OCI-LY7 (cell line): ENCODE results near the gene AMPD2. TPM values are rescaled to one million over a fixed set of nuclear protein-coding genes. Genes with fewer than 3 reads are reported as not detected.
"Not testable (repeated sequence)": the region's sequence is repeated elsewhere in the genome, so short reads cannot be mapped to it uniquely, and the experiment has no call there.

Source experiments
- BruUV-seq: library from RNA; stranded (reverse); fragments of 400-500 nt; replicated peaks from 2 replicates; lab custom pipeline; 2021; lab: Mats Ljungman, UMichigan
- CTCF ChIA-PET: fragments of 300-600 bp; sonication (Branson Sonifier 250); formaldehyde crosslinking; loops from one replicate; lab custom pipeline; 2022; ENCODE audit warnings: antibody characterized with exemption; ENCODE audit not compliant: unreplicated experiment; lab: Charles Lee
- POLR2A ChIA-PET: fragments of 300-600 bp; sonication (Branson Sonifier 250); formaldehyde crosslinking; loops from one replicate; lab custom pipeline; 2022; ENCODE audit warnings: antibody characterized with exemption; lab: Charles Lee
- DNase-seq: peaks from one replicate; pipeline ENCODE4 v3.0.0-alpha.2; 2015; ENCODE audit warnings: low spot score
- H2AFZ ChIP-seq: fragments of 200-600 bp; sonication (generic), shearing (Covaris generic); 2 replicates; pipeline ENCODE4 v1.6.1; 2014; ENCODE audit warnings: mild to moderate bottlenecking, antibody characterized with exemption, low read length, moderate library complexity
- H3K27ac ChIP-seq: fragments of 200-600 bp; sonication (generic); 2 replicates; pipeline ENCODE4 v1.5.1; 2014; ENCODE audit warnings: mixed run types, low read depth, mild to moderate bottlenecking, moderate library complexity, low read length, inconsistent platforms; ENCODE audit not compliant: poor library complexity, severe bottlenecking
- H3K36me3 ChIP-seq: fragments of 200-600 bp; sonication (generic); 2 replicates; pipeline ENCODE4 v1.6.1; 2014; ENCODE audit warnings: mild to moderate bottlenecking, antibody characterized with exemption, low read length, moderate library complexity, mixed read lengths; ENCODE audit not compliant: insufficient read depth
- H3K4me1 ChIP-seq: fragments of 200-600 bp; sonication (generic); 2 replicates; pipeline ENCODE4 v1.5.1; 2014; ENCODE audit warnings: mild to moderate bottlenecking, low read length; ENCODE audit not compliant: insufficient read depth, poor library complexity, severe bottlenecking
- H3K4me2 ChIP-seq: fragments of 200-600 bp; sonication (generic); 2 replicates; pipeline ENCODE4 v1.6.1; 2014; ENCODE audit warnings: mild to moderate bottlenecking, low read length
- H3K4me3 ChIP-seq: fragments of 200-600 bp; sonication (generic); 2 replicates; pipeline ENCODE4 v1.5.1; 2014; ENCODE audit warnings: mild to moderate bottlenecking, low read depth, low read length; ENCODE audit not compliant: poor library complexity, severe bottlenecking
- H3K79me2 ChIP-seq: fragments of 200-600 bp; sonication (generic); 2 replicates; pipeline ENCODE4 v1.6.1; 2016; ENCODE audit warnings: low read depth, mild to moderate bottlenecking, low read length, moderate library complexity, mixed read lengths; ENCODE audit not compliant: insufficient read depth
- H3K9me2 ChIP-seq: fragments of 200-600 bp; sonication (generic); 2 replicates; pipeline ENCODE4 v1.6.1; 2016; ENCODE audit warnings: mild to moderate bottlenecking, low read length, mixed read lengths; ENCODE audit not compliant: insufficient read depth
- H3K9me3 ChIP-seq: fragments of 200-600 bp; sonication (generic); 2 replicates; pipeline ENCODE4 v1.6.1; 2014; ENCODE audit warnings: mild to moderate bottlenecking, mixed run types, low read length, mixed read lengths
- H4K20me1 ChIP-seq: fragments of 200-600 bp; sonication (generic); 2 replicates; pipeline ENCODE4 v1.6.1; 2014; ENCODE audit warnings: mild to moderate bottlenecking, antibody characterized with exemption, low read length, moderate library complexity, mixed read lengths; ENCODE audit not compliant: insufficient read depth
- CTCF ChIP-seq: fragments of 200-600 bp; sonication (generic); conservative IDR thresholded peaks from 2 replicates; pipeline ENCODE4 v1.5.1; 2014; ENCODE audit warnings: mild to moderate bottlenecking, antibody characterized with exemption, low read length, moderate library complexity, mixed read lengths
- EZH2phosphoT487 ChIP-seq: fragments of 200-600 bp; sonication (generic); IDR thresholded peaks from 2 replicates; pipeline ENCODE4 v1.6.1; 2018; ENCODE audit warnings: low read depth, borderline replicate concordance, mild to moderate bottlenecking, mixed run types, antibody characterized with exemption, low read length, moderate library complexity, mixed read lengths
- intact Hi-C: fragments of 100-400 bp; cut with micrococcal nuclease; formaldehyde crosslinking; loops from one replicate; pipeline ENCODE4 v1.10.0; 2022; ENCODE audit not compliant: unreplicated experiment
- total RNA-seq, 2 experiments: library from RNA; depleted of rRNA in 1 of 2; stranded (reverse); fragments of >200 nt in 1 of 2; shearing (Covaris generic) in 1 of 2; gene quantifications; 2 replicates each; pipeline ENCODE4 v1.2.3, GENCODE V29; 2014 to 2022

Gene AMPD2
- total RNA-seq, 2 experiments from 2014 or later = 51.8 to 66.2 TPM

- DNase-seq = no peak
- no peaks in the 10 kb centered on the region for H3K79me2 ChIP-seq
- no peak overlapping the region for H2AFZ ChIP-seq
- no peak overlapping the region for H3K4me3 ChIP-seq
- intact Hi-C loops = no loop called here
- H3K4me1 ChIP-seq = no peaks in the 10 kb centered on the region
- ChIA-PET POLR2A (interaction anchor here (0.6 kb wide), 1 partner anchor 54 kb away, joined by 3 read pairs; no protein-coding TSS in a partner anchor), CTCF (interaction anchor here (1.0 kb wide), 2 partner anchors 31 to 49 kb away, joined by 3 read pairs; no protein-coding TSS in a partner anchor)
- H3K36me3 ChIP-seq = no peaks in the 10 kb centered on the region
- TF ChIP-seq EZH2phosphoT487 (no peak), CTCF (no peak)
- no peaks in the 10 kb centered on the region for H3K9me3 ChIP-seq
- no peak overlapping the region for H3K27ac ChIP-seq
- H3K9me2 ChIP-seq = no peaks in the 10 kb centered on the region
- H4K20me1 ChIP-seq = no peaks in the 10 kb centered on the region
- H3K4me2 ChIP-seq = no peak overlapping the region
- no TSS peak for BruUV-seq
Observed at GRCh38 chr1:109671067-109671466, 51.4 kb downstream of the AMPD2 start.

DNA sequence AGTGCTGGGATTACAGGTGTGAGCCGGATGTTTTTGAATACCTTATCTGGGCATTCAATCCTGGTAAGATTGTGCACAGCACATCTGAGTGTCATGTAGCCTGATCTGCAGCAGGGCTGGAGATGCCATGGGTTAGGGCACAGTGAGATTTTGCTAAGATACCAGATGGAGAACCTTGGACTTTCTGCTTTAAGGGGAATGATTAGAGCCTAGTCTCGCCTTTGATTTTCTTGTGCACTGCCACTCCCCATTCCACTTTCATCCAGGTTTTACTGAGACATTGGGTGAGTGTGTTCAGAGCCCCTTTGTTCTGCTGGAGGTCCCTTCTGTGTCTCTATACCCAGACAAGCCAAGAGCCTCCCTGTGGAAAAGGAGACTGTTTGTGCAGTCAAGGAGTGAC, 54.2 kb downstream of the AMPD2 start:
- H3K36me3 ChIP-seq, POLR2A ChIA-PET, DNase-seq, H2AFZ ChIP-seq, H3K9me3 ChIP-seq, BruUV-seq, H3K4me2 ChIP-seq, H4K20me1 ChIP-seq, H3K4me1 ChIP-seq, CTCF ChIA-PET, H3K27ac ChIP-seq, H3K9me2 ChIP-seq, intact Hi-C loops, H3K79me2 ChIP-seq, H3K4me3 ChIP-seq: not testable (repeated sequence)

DNA sequence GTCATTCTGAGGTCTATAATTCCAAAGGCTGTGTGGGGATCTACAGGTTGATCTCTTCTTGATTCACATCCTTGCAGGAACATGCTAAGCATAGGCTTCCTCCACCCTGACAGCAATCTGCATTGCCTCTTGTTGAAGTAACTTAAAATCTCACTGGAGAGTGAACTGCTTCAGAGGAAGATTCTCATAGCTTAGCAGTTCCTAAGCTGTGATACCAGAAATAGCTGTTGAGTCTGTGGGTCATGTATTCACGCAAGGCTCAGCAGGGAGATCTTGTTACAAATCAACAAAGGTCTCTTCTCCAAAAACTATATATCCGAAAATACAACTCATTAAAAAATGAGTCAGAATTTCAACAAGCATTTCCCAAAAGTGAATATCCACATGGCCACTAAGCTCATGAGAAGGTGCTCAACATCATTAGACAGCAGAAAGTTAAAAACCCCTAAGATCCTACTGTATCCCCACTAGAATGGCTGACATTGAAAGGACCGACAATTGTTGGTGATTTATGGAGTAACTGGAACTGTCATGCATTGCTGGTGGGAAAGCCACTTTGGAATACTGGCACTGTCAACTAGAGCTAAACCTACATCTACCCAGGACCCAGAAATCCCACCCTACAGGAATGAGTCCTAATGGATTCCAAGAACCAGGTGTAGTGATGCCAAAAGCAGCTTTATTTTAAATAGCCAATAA, 57.2 kb downstream of the AMPD2 start:
- H3K4me3 ChIP-seq, CTCF ChIA-PET, DNase-seq, H3K9me3 ChIP-seq, BruUV-seq, H3K79me2 ChIP-seq, H3K4me1 ChIP-seq, H3K4me2 ChIP-seq, H3K9me2 ChIP-seq, H3K36me3 ChIP-seq, intact Hi-C loops, H3K27ac ChIP-seq, H4K20me1 ChIP-seq, H2AFZ ChIP-seq: not testable (repeated sequence)
- POLR2A ChIA-PET = interaction anchor here (0.6 kb wide), 1 partner anchor 37 kb away, joined by 3 read pairs; no protein-coding TSS in a partner anchor
